Measurements from ENCODE around the gene U2AF1L4. TPM values are rescaled to one million over a fixed set of nuclear protein-coding genes. Genes with fewer than 3 reads are reported as not detected.

Gene U2AF1L4
- total RNA-seq, 1 donor from 2014 or later = 17.2 TPM

GRCh38 chr19:35779033-35779432, 33.8 kb upstream of the U2AF1L4 start:
- Histone ChIP-seq H4K20me1 (ENCODE audit: low read depth) (peaks cover 38% of the 10 kb centered on the region), H2AFZ (replicated peaks) (no peak overlapping the region), H3K9me3 (ENCODE audit: low read depth) (no peaks in the 10 kb centered on the region), H3K4me1 (peaks cover 25% of the 10 kb centered on the region), H3K9ac (no peak overlapping the region), H3K36me3 (no peaks in the 10 kb centered on the region), H3K4me2 (no peak overlapping the region), H3K27ac (no peak overlapping the region), H3F3A (ENCODE audit: low read depth) (peaks cover 29% of the 10 kb centered on the region), H3K4me3 (no peak overlapping the region), H3K79me2 (ENCODE audit: low read depth) (no peaks in the 10 kb centered on the region), H3K27me3 (peaks cover 18% of the 10 kb centered on the region)
- Mint-ChIP-seq H3K27me3 (ENCODE audit: insufficient read depth, low read depth) (peaks cover 7% of the 10 kb centered on the region), H3K4me1 (peaks cover 24% of the 10 kb centered on the region), H3K27ac (no peak overlapping the region), H3K36me3 (peaks cover 5% of the 10 kb centered on the region), H3K9me3 (no peaks in the 10 kb centered on the region), H3K4me3 (no peak overlapping the region)
- DNase-seq (ENCODE audit: low spot score) = no peak
- TF ChIP-seq EZH2 (IDR thresholded peaks at IDR 0.05) (no peak), CTCF (IDR thresholded peaks at IDR 0.05) (no peak), EZH2phosphoT487 (IDR thresholded peaks at IDR 0.05) (no peak)

- no peaks in the 10 kb centered on the region for H3K9me3 Mint-ChIP-seq
- H3K9ac ChIP-seq = no peak overlapping the region
Observed at GRCh38 chr19:35777961-35778360, 32.7 kb upstream of the U2AF1L4 start.

GRCh38 chr19:35777086-35777841, 32.0 kb upstream of the U2AF1L4 start:
- DNase-seq (ENCODE audit: low spot score) = peak; percentile 64
- TF ChIP-seq EZH2phosphoT487 (IDR thresholded peaks at IDR 0.05) (no peak), EZH2 (IDR thresholded peaks at IDR 0.05) (no peak)
- H3K27me3 ChIP-seq = peaks cover 22% of the 10 kb centered on the region
- H3K9ac ChIP-seq = no peak overlapping the region
- no peaks in the 10 kb centered on the region for H3K36me3 ChIP-seq
- H3K27me3 Mint-ChIP-seq (ENCODE audit: insufficient read depth, low read depth) = peaks cover 7% of the 10 kb centered on the region
- H3K4me1 ChIP-seq = peaks cover 23% of the 10 kb centered on the region
- H3K4me1 Mint-ChIP-seq = peaks cover 24% of the 10 kb centered on the region
- H3K27ac Mint-ChIP-seq = no peak overlapping the region
- no peaks in the 10 kb centered on the region for H3K79me2 ChIP-seq (ENCODE audit: low read depth)
- H3K36me3 Mint-ChIP-seq = peaks cover 5% of the 10 kb centered on the region
- H3K4me2 ChIP-seq = peak overlapping the region; percentile 84
- no peaks in the 10 kb centered on the region for H3K9me3 ChIP-seq (ENCODE audit: low read depth)
- peak overlapping the region; percentile 91 for H3K4me3 Mint-ChIP-seq
- H3F3A ChIP-seq (ENCODE audit: low read depth) = peaks cover 21% of the 10 kb centered on the region
- no peak overlapping the region for H3K4me3 ChIP-seq
- H3K9me3 Mint-ChIP-seq = no peaks in the 10 kb centered on the region
- no peak overlapping the region for H2AFZ ChIP-seq (replicated peaks)
- no peak overlapping the region for H3K27ac ChIP-seq
- H4K20me1 ChIP-seq (ENCODE audit: low read depth) = peaks cover 30% of the 10 kb centered on the region

More at GRCh38 chr19:35777961-35778360, 32.7 kb upstream of the U2AF1L4 start:
- Histone ChIP-seq H3F3A (ENCODE audit: low read depth) (peaks cover 21% of the 10 kb centered on the region), H3K36me3 (no peaks in the 10 kb centered on the region), H3K4me3 (no peak overlapping the region), H3K4me2 (no peak overlapping the region), H4K20me1 (ENCODE audit: low read depth) (peaks cover 31% of the 10 kb centered on the region), H3K27me3 (peaks cover 18% of the 10 kb centered on the region), H3K4me1 (peaks cover 23% of the 10 kb centered on the region), H2AFZ (replicated peaks) (no peak overlapping the region), H3K9me3 (ENCODE audit: low read depth) (no peaks in the 10 kb centered on the region), H3K27ac (no peak overlapping the region), H3K79me2 (ENCODE audit: low read depth) (no peaks in the 10 kb centered on the region)
- no peak for DNase-seq (ENCODE audit: low spot score)
- TF ChIP-seq EZH2 (IDR thresholded peaks at IDR 0.05) (no peak), EZH2phosphoT487 (IDR thresholded peaks at IDR 0.05) (no peak)
- Mint-ChIP-seq H3K27me3 (ENCODE audit: insufficient read depth, low read depth) (peaks cover 7% of the 10 kb centered on the region), H3K36me3 (peaks cover 5% of the 10 kb centered on the region), H3K4me3 (peak overlapping the region; percentile 64), H3K4me1 (peaks cover 24% of the 10 kb centered on the region), H3K27ac (no peak overlapping the region)

GRCh38 chr19:35776102-35776788, 31.0 kb upstream of the U2AF1L4 start:
- H3K27me3 ChIP-seq = peaks cover 22% of the 10 kb centered on the region
- H2AFZ ChIP-seq (replicated peaks) = no peak overlapping the region
- H3K9me3 ChIP-seq (ENCODE audit: low read depth) = no peaks in the 10 kb centered on the region
- peak overlapping the region; percentile 84 for H3K4me2 ChIP-seq
- H4K20me1 ChIP-seq (ENCODE audit: low read depth) = peaks cover 28% of the 10 kb centered on the region
- H3K36me3 ChIP-seq = no peaks in the 10 kb centered on the region
- TF ChIP-seq EZH2 (IDR thresholded peaks at IDR 0.05) = no peak
- no peak for TF ChIP-seq EZH2phosphoT487 (IDR thresholded peaks at IDR 0.05)
- TF ChIP-seq CTCF (IDR thresholded peaks at IDR 0.05) = no peak
- no peaks in the 10 kb centered on the region for H3K79me2 ChIP-seq (ENCODE audit: low read depth)
- H3K36me3 Mint-ChIP-seq = peaks cover 5% of the 10 kb centered on the region
- peak; percentile 59 for DNase-seq (ENCODE audit: low spot score)
- peak overlapping the region; percentile 91 for H3K4me3 Mint-ChIP-seq
- H3K4me3 ChIP-seq = peak overlapping the region; percentile 69
- H3K9me3 Mint-ChIP-seq = no peaks in the 10 kb centered on the region
- peaks cover 23% of the 10 kb centered on the region for H3K4me1 ChIP-seq
- peaks cover 24% of the 10 kb centered on the region for H3K4me1 Mint-ChIP-seq
- H3K9ac ChIP-seq = no peak overlapping the region
- no peak overlapping the region for H3K27ac Mint-ChIP-seq
- no peak overlapping the region for H3K27ac ChIP-seq
- peaks cover 7% of the 10 kb centered on the region for H3K27me3 Mint-ChIP-seq (ENCODE audit: insufficient read depth, low read depth)
- peaks cover 21% of the 10 kb centered on the region for H3F3A ChIP-seq (ENCODE audit: low read depth)
